Stomach (tissue), 4 donors: ENCODE results near the gene RAC2.

Source experiments
- EP300 ChIP-seq: sonication (generic); formaldehyde crosslinking; IDR thresholded peaks from one replicate; pipeline ENCODE4 v1.6.1; 2017; ENCODE audit warnings: antibody characterized with exemption
- POLR2AphosphoS5 ChIP-seq, 3 donors: sonication (generic); formaldehyde crosslinking; IDR thresholded peaks; one replicate each; pipeline ENCODE4 v1.6.1; 2016; ENCODE audit warnings: antibody characterized with exemption in 3 of 3

- TF ChIP-seq EP300: no peak
- no peak for TF ChIP-seq POLR2AphosphoS5 (IDR thresholded peaks at IDR 0.05)
Observed at GRCh38 chr22:37213218-37213855, 30.7 kb downstream of the RAC2 start.
